SU-DHL-6 (cell line): ENCODE data around the gene CGB8.

Experiments used
- H2AFZ ChIP-seq: fragments of 200-600 bp; sonication (generic); 2 replicates; pipeline ENCODE4 v1.6.1; 2014; ENCODE audit warnings: low read depth, mild to moderate bottlenecking, moderate library complexity, mixed read lengths, antibody characterized with exemption, low read length; ENCODE audit not compliant: severe bottlenecking
- H3F3A ChIP-seq: fragments of 200-600 bp; shearing (Covaris generic); 2 replicates; pipeline ENCODE4 v1.6.0; 2016; ENCODE audit warnings: antibody characterized with exemption, mild to moderate bottlenecking; ENCODE audit not compliant: insufficient read depth
- H3K27ac ChIP-seq: fragments of 200-600 bp; sonication (generic); 2 replicates; pipeline ENCODE4 v1.5.1; 2016; ENCODE audit warnings: low read depth, mild to moderate bottlenecking, low read length, moderate library complexity, mixed read lengths
- H3K27me3 ChIP-seq: fragments of 200-600 bp; sonication (generic), shearing (Covaris generic); 2 replicates; pipeline ENCODE4 v1.6.0; 2014; ENCODE audit warnings: mild to moderate bottlenecking, low read length
- H3K36me3 ChIP-seq: fragments of 200-600 bp; sonication (generic); 2 replicates; pipeline ENCODE4 v1.6.1; 2014; ENCODE audit warnings: mild to moderate bottlenecking, low read length, mixed read lengths
- H3K4me2 ChIP-seq: fragments of 300-600, 200-600 bp; shearing (Covaris generic), sonication (generic); 2 replicates; pipeline ENCODE4 v1.6.0; 2014; ENCODE audit warnings: low read length, low read depth, mild to moderate bottlenecking; ENCODE audit not compliant: poor library complexity, severe bottlenecking
- H3K4me3 ChIP-seq: fragments of 200-600 bp; sonication (generic); 2 replicates; pipeline ENCODE4 v1.5.1; 2014; ENCODE audit warnings: antibody characterized with exemption, low read length, mild to moderate bottlenecking, mixed read lengths; ENCODE audit not compliant: insufficient read depth, poor library complexity, severe bottlenecking
- H3K79me2 ChIP-seq: fragments of 200-600 bp; sonication (generic); 2 replicates; pipeline ENCODE4 v1.6.1; 2014; ENCODE audit warnings: mild to moderate bottlenecking, low read length, moderate library complexity; ENCODE audit not compliant: insufficient read depth
- H3K9ac ChIP-seq: fragments of 200-600 bp; sonication (generic); 2 replicates; pipeline ENCODE4 v1.7.0; 2014; ENCODE audit warnings: mild to moderate bottlenecking, low read length
- H3K9me2 ChIP-seq: fragments of 200-600 bp; sonication (generic); replicated peaks from 2 replicates; pipeline ENCODE4 v1.6.1; 2014; ENCODE audit warnings: low read length; ENCODE audit not compliant: insufficient read depth
- H3K9me3 ChIP-seq: fragments of 200-600 bp; sonication (generic); 2 replicates; pipeline ENCODE4 v1.6.1; 2014; ENCODE audit warnings: low read length, mixed read lengths; ENCODE audit not compliant: insufficient read depth
- H4K20me1 ChIP-seq: fragments of 200-600 bp; sonication (generic); 2 replicates; pipeline ENCODE4 v1.6.1; 2014; ENCODE audit warnings: low read depth, mild to moderate bottlenecking, antibody characterized with exemption, low read length, moderate library complexity, mixed read lengths
- CTCF ChIP-seq: fragments of 200-600 bp; sonication (generic); IDR thresholded peaks from one replicate; pipeline ENCODE4 v1.5.1; 2017; ENCODE audit warnings: antibody characterized with exemption, mild to moderate bottlenecking, low read length, moderate library complexity; ENCODE audit not compliant: insufficient read depth, poor library complexity, severe bottlenecking
- EZH2phosphoT487 ChIP-seq: fragments of 200-600 bp; sonication (generic), shearing (Covaris generic); conservative IDR thresholded peaks from 2 replicates; pipeline ENCODE4 v1.6.1; 2018; ENCODE audit warnings: mild to moderate bottlenecking, antibody characterized with exemption, low read length, moderate library complexity, mixed read lengths

The CGB8 gene

GRCh38 chr19:49022116-49022515, 26.8 kb downstream of the CGB8 start:
- H4K20me1 ChIP-seq: no peaks in the 10 kb centered on the region
- no peak overlapping the region for H2AFZ ChIP-seq
- H3K27ac ChIP-seq: no peak overlapping the region
- H3K9me2 ChIP-seq: no peaks in the 10 kb centered on the region
- no peaks in the 10 kb centered on the region for H3K36me3 ChIP-seq
- H3F3A ChIP-seq: no peaks in the 10 kb centered on the region
- H3K27me3 ChIP-seq: no peaks in the 10 kb centered on the region
- H3K4me3 ChIP-seq: no peak overlapping the region
- H3K79me2 ChIP-seq: no peaks in the 10 kb centered on the region
- H3K9me3 ChIP-seq: no peaks in the 10 kb centered on the region
- H3K4me2 ChIP-seq: no peak overlapping the region
- no peak for TF ChIP-seq EZH2phosphoT487
- TF ChIP-seq CTCF: no peak
- no peak overlapping the region for H3K9ac ChIP-seq

DNA sequence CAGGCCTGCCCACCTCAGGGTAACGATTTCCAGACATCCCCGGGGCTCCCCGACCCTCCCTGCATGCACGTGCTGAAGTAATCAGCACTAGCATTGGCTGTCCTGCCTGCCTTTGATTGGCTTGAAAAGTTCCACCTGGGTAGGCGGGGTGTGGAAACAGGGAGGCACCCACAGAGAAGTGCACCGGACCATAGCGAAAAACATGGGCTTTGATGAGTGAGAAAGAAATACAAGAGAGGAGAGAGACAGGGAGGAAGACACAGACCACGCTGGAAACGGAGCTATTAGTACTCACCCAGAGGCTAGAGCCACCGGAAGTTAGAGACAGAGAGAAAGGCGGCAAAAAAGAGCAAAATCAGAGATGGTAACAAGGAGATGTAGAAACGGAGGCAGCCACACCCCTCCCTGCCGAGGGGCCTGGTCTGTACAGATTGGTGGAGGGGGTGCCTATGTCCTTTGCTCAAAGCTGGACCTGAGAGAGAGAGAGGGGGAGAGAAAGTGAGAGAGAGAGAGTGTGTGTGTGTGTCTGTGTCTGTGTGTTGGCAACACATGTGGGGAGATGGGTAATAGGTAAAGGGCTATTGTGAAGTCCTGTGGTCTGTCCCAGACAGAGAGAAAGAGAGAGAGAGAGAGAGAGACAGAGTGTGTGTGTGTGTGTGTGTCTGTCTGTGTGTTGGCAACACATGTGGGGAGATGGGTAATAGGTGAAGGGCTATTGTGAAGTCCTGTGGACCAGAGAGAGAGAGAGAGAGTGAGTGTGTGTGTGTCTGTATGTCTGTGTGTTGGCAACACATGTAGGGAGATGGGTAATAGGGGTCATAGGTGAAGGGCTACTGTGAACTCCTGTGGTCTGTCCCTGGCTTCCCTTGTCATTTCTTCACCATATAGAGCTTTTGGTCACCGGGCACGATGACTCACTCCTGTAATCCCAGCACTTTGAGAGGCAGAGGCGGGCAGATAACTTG, 27.7 kb downstream of the CGB8 start:
- Histone ChIP-seq H3K9ac (no peak overlapping the region), H4K20me1 (no peaks in the 10 kb centered on the region), H3K9me2 (no peaks in the 10 kb centered on the region), H3K36me3 (no peaks in the 10 kb centered on the region), H3K79me2 (no peaks in the 10 kb centered on the region), H3K4me3 (no peak overlapping the region), H2AFZ (peak overlapping the region; percentile 27), H3K27ac (no peak overlapping the region), H3K27me3 (no peaks in the 10 kb centered on the region), H3F3A (no peaks in the 10 kb centered on the region), H3K4me2 (peak overlapping the region; percentile 11), H3K9me3 (no peaks in the 10 kb centered on the region)
- TF ChIP-seq EZH2phosphoT487 (no peak), CTCF (no peak)

DNA sequence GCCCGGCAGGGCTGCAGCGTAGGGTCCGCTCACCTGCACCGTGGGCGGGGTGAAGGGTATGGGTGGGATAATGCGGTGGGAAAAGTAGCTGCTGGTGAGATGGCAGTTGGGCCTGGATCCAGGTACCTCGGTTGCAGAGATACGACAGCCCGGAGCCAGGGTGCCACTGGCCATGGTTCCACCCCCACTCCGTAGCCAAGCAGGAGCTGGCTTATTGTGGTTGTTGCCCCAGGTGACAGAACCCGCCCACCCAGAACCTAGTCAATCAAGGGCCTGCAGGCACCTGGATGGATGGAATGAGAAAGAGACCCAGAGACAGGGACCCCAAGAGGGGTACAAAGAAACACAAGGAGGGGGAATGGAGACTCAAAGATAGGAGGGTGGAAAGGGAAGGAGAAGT, 28.6 kb downstream of the CGB8 start:
- Histone ChIP-seq H2AFZ (no peak overlapping the region), H3K27ac (no peak overlapping the region), H3K9me2 (no peaks in the 10 kb centered on the region), H3K36me3 (no peaks in the 10 kb centered on the region), H3K79me2 (no peaks in the 10 kb centered on the region), H3K4me2 (no peak overlapping the region), H3F3A (no peaks in the 10 kb centered on the region), H3K9me3 (no peaks in the 10 kb centered on the region), H3K4me3 (no peak overlapping the region), H3K27me3 (no peaks in the 10 kb centered on the region), H4K20me1 (no peaks in the 10 kb centered on the region), H3K9ac (no peak overlapping the region)
- TF ChIP-seq CTCF: no peak
- TF ChIP-seq EZH2phosphoT487: no peak
